ENCODE data around the gene WDFY1.

Gene WDFY1

GRCh38 chr2:223909001-223909741, 36.0 kb downstream of the WDFY1 start:
- no peak for TF ChIP-seq CTCF (IDR thresholded peaks at IDR 0.05)

DNA sequence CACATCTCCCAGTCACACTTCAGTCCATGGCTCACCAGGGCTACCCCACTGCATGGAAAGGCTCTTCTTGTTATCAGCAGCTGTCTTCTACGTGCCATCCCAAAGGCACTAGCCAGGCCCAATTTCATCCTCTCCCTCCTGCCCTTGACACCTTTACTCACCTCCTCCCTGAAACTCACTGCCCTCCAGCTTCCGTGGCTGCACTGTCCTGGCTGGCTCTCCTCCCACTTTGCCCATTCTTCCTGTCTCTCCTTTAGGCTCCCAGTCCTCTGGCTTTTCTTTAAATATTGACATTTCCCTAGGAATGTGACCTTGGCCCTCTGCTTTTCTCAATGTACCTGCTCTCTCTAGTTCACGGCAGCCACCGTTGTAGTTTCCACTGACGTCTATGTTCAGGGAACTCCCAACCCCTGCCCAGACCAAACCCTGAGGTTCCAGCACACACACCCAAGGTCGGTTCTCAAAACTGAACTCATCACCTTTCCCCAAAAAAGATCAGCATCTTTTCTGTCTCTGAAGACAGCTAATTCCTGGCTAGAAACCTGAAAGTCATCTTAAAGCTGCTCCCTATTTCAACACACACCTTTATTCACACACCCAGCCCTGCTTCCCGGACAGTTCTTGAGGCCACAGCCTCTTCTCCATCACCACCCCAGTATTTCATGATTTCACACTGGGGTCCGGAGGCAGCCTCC, 36.7 kb downstream of the WDFY1 start:
- TF ChIP-seq CTCF (IDR thresholded peaks at IDR 0.05), result no peak

GRCh38 chr2:223905996-223906395, 39.1 kb downstream of the WDFY1 start:
- no peak for TF ChIP-seq CTCF (IDR thresholded peaks at IDR 0.05)

DNA sequence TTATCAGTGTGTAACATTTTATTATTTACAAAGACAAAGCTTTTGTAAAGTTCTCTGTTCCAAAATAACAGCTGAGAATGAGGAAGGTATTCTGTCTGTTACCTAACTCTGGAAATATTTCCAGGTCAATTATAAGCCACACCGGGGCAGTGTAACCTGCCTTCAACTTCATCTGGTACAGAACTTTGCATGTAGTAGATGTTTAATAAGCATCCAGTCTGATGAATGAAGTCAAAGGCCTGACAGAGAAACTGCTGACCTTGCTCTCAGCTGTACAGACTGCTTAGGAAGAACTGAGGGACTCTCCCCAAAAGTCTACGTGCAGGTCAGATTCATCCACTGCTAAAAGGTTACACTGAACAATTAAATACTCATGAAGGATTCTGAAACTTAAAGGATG, 43.3 kb downstream of the WDFY1 start:
- TF ChIP-seq CTCF (IDR thresholded peaks at IDR 0.05), result no peak

DNA sequence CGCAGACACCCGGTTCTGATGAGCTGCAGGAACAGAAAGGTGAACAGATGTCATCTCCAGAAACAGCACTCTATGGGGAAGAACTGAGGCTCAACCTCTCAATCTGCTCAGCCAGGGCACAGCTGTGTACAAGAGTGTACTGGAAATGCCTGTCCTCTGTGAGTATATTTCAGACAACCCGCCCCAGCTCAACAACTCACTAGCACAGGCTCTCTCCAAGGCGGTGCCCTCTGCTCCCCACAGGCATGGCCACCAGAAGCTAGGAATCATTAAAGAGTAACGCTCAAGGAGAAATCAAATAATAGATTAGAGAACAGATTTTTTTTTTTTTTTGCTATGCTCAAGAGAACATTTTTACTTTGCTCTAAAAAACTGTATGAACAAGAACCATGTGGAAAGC, 43.8 kb downstream of the WDFY1 start:
- no peak for TF ChIP-seq CTCF (IDR thresholded peaks at IDR 0.05)

- no peak for TF ChIP-seq CTCF (IDR thresholded peaks at IDR 0.05)
Measured at GRCh38 chr2:223900531-223900930, 44.6 kb downstream of the WDFY1 start.

DNA sequence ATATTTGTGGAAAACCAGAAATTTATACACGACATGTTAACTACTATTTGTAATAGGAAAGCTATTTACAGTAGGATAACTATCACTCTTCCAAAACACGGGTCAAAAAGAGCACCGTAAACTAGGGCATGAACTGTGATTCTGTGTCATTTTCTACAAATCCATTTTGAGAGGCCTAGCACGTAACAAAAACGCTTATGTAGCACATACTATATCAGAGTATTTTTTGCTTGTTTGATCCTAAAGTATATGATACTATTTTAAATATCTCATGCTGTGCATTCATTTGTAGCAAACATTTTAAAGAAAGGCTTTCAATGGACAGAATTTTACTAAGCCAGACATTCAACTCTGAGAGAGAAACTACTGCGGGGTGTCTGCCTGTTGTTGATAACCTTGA, 45.1 kb downstream of the WDFY1 start:
- no peak for TF ChIP-seq CTCF (IDR thresholded peaks at IDR 0.05)

All from LNCAP (cell line).